Hepatocyte (in vitro differentiated cells): Measurements from ENCODE around the gene DRG2. TPM values are rescaled to one million over a fixed set of nuclear protein-coding genes. Genes with fewer than 3 reads are reported as not detected.

Source experiments
- DNase-seq: peaks from one replicate; pipeline ENCODE4 v3.0.0-alpha.2; 2016; ENCODE audit warnings: low spot score
- H2AFZ ChIP-seq: fragments of 200-600 bp; sonication (generic); 2 replicates; pipeline ENCODE4 v1.6.0; 2016; ENCODE audit warnings: antibody characterized with exemption, mild to moderate bottlenecking
- H3K27ac ChIP-seq: fragments of 200-600 bp; sonication (generic); 2 replicates; pipeline ENCODE4 v1.5.1; 2016; ENCODE audit warnings: mild to moderate bottlenecking
- H3K27me3 ChIP-seq: fragments of 200-600 bp; sonication (generic); 2 replicates; pipeline ENCODE4 v1.6.1; 2016
- H3K36me3 ChIP-seq: fragments of 200-600 bp; sonication (generic); replicated peaks from 2 replicates; pipeline ENCODE4 v1.5.1; 2016; ENCODE audit warnings: low read depth; ENCODE audit not compliant: insufficient read depth
- H3K4me1 ChIP-seq: fragments of 200-600 bp; sonication (generic); 2 replicates; pipeline ENCODE4 v1.5.1; 2016; ENCODE audit warnings: mild to moderate bottlenecking, moderate library complexity; ENCODE audit not compliant: insufficient read depth
- H3K4me2 ChIP-seq: fragments of 200-600 bp; sonication (generic); 2 replicates; pipeline ENCODE4 v1.6.0; 2016
- H3K4me3 ChIP-seq: fragments of 200-600 bp; sonication (generic); 2 replicates; pipeline ENCODE4 v1.5.1; 2016; ENCODE audit warnings: mild to moderate bottlenecking
- H3K79me2 ChIP-seq: fragments of 200-600 bp; sonication (generic); 2 replicates; pipeline ENCODE4 v1.6.0; 2017; ENCODE audit warnings: mild to moderate bottlenecking
- H3K9me2 ChIP-seq: fragments of 200-600 bp; sonication (generic); replicated peaks from 2 replicates; pipeline ENCODE4 v1.6.0; 2017; ENCODE audit warnings: mild to moderate bottlenecking; ENCODE audit not compliant: insufficient read depth
- H3K9me3 ChIP-seq: fragments of 200-600 bp; sonication (generic); 2 replicates; pipeline ENCODE4 v1.5.1; 2016; ENCODE audit warnings: low read depth, mild to moderate bottlenecking
- H4K20me1 ChIP-seq: fragments of 200-600 bp; sonication (generic); 2 replicates; pipeline ENCODE4 v1.6.0; 2016; ENCODE audit warnings: mild to moderate bottlenecking; ENCODE audit not compliant: insufficient read depth, poor library complexity, severe bottlenecking
- CTCF ChIP-seq: fragments of 200-600 bp; sonication (generic); IDR thresholded peaks from 2 replicates; pipeline ENCODE4 v1.5.1; 2016; ENCODE audit warnings: antibody characterized with exemption, mild to moderate bottlenecking; ENCODE audit not compliant: poor library complexity
- EZH2 ChIP-seq: fragments of 200-600 bp; sonication (generic); IDR thresholded peaks from 2 replicates; pipeline ENCODE4 v1.6.1; 2016; ENCODE audit warnings: antibody characterized with exemption, mild to moderate bottlenecking, borderline replicate concordance
- EZH2phosphoT487 ChIP-seq: fragments of 200-600 bp; sonication (generic); IDR thresholded peaks from one replicate; pipeline ENCODE4 v1.6.1; 2018; ENCODE audit warnings: antibody characterized with exemption, mild to moderate bottlenecking, low read depth, moderate library complexity; ENCODE audit not compliant: unreplicated experiment, severe bottlenecking
- WGBS: methylation state at CpG from one replicate; pipeline ENCODE4 v1.1.6; 2016; ENCODE audit warnings: low lambda C conversion rate; ENCODE audit errors: missing lambda C conversion rate; 5-methylcytosine and 5-hydroxymethylcytosine counted together
- polyA plus RNA-seq: library from polyadenylated mRNA; unstranded; fragments of >200 nt; fragmentation: Nextera tagmentation; extraction: Ambion mirVana; gene quantifications from 2 replicates; pipeline ENCODE4 v1.2.1, GENCODE V29; 2016
- total RNA-seq: library from RNA; depleted of rRNA; stranded (reverse); fragments of >200 nt; gene quantifications from 2 replicates; pipeline ENCODE4 v1.2.3, GENCODE V29; 2014

Gene DRG2
- total and polyA plus RNA-seq, 2 experiments from 2014 or later, result 35.9 to 36.6 TPM

- Histone ChIP-seq H3K27me3 (no peaks in the 10 kb centered on the region), H3K4me2 (no peak overlapping the region), H3K4me1 (no peaks in the 10 kb centered on the region), H3K36me3 (no peaks in the 10 kb centered on the region), H3K27ac (no peak overlapping the region), H3K9me2 (no peaks in the 10 kb centered on the region), H4K20me1 (no peaks in the 10 kb centered on the region), H2AFZ (no peak overlapping the region), H3K79me2 (no peaks in the 10 kb centered on the region), H3K4me3 (no peak overlapping the region), H3K9me3 (no peaks in the 10 kb centered on the region)
- 92% methylated on average over 31 of the region's 31 CpGs for WGBS
- no peak for TF ChIP-seq EZH2
- no peak for TF ChIP-seq CTCF
- TF ChIP-seq EZH2phosphoT487, result no peak
- no peak for DNase-seq
Measured at GRCh38 chr17:18122990-18123753, 35.4 kb downstream of the DRG2 start.

DNA sequence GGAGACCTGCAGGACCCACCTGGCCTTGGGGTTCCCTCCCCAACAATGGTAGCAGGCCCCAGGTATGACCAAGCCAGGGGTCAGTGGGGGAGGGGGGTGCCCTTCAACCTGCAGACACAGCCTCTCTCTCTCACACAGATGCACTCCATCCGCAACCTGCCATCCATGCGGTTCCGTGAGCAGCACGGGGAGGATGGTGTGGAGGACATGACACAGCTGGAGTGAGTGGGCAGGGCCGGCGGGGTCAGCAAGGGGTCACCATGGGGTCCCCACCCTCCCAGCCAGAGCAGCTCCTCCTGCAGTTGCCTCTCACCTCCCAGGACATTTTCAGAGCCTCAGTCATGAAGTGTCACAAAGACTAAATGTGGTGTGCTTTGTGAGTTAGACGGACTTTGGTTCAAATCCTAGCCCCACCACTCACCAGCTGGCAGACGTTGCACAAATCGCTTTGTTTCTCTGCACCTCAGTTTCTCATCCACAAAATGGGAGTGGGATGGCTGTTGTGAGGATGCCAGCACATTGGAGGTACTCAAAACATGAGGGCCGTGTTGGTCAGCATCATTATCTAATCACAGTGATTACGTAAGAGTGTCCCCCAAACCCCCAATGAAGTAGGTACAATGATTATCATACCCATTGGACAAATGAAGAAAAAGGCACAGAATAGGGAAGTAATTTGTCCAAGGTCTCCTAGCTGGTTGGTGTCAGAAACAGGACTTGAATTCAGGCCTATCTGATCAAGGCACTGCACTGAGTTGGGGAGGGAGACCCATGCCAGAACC is 36.8 kb downstream of the DRG2 start:
- no peaks in the 10 kb centered on the region for H3K36me3 ChIP-seq
- no peak overlapping the region for H3K27ac ChIP-seq
- H3K9me3 ChIP-seq, result no peaks in the 10 kb centered on the region
- no peaks in the 10 kb centered on the region for H3K27me3 ChIP-seq
- 69% methylated on average over 11 of the region's 11 CpGs for WGBS
- H4K20me1 ChIP-seq, result no peaks in the 10 kb centered on the region
- no peaks in the 10 kb centered on the region for H3K9me2 ChIP-seq
- TF ChIP-seq CTCF (no peak), EZH2 (no peak), EZH2phosphoT487 (no peak)
- H3K4me2 ChIP-seq, result no peak overlapping the region
- H2AFZ ChIP-seq, result no peak overlapping the region
- H3K79me2 ChIP-seq, result no peaks in the 10 kb centered on the region
- H3K4me3 ChIP-seq, result no peak overlapping the region
- DNase-seq, result no peak
- H3K4me1 ChIP-seq, result no peaks in the 10 kb centered on the region

DNA sequence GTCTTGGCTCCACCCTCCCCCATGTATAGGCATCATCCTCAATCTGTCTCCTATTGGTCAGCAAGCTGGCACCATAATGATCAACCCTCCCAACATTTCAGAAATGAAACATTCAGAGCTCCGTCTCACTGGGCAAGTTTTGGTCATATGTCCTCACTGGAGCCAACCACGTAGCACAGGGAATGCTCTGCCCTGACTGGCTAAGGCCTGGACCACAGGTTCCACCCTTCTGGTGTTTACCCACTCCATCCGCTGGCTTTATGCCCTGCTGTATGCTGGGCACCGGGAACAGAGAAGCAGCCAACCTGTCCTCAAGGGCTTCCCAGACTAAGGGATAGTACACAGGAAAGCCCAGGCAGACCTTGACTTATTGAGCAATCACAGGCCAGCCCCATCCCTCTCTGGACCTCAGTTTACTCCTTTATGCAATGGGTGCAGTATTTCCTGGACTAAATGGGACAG is 41.3 kb downstream of the DRG2 start:
- Histone ChIP-seq H3K4me1 (no peaks in the 10 kb centered on the region), H3K9me3 (no peaks in the 10 kb centered on the region), H3K36me3 (no peaks in the 10 kb centered on the region), H3K27ac (no peak overlapping the region), H3K79me2 (no peaks in the 10 kb centered on the region), H2AFZ (no peak overlapping the region), H3K9me2 (no peaks in the 10 kb centered on the region), H4K20me1 (no peaks in the 10 kb centered on the region), H3K4me3 (no peak overlapping the region), H3K27me3 (no peaks in the 10 kb centered on the region), H3K4me2 (no peak overlapping the region)
- DNase-seq, result no peak
- no peak for TF ChIP-seq EZH2phosphoT487
- WGBS, result 84% methylated on average over 4 of the region's 4 CpGs

DNA sequence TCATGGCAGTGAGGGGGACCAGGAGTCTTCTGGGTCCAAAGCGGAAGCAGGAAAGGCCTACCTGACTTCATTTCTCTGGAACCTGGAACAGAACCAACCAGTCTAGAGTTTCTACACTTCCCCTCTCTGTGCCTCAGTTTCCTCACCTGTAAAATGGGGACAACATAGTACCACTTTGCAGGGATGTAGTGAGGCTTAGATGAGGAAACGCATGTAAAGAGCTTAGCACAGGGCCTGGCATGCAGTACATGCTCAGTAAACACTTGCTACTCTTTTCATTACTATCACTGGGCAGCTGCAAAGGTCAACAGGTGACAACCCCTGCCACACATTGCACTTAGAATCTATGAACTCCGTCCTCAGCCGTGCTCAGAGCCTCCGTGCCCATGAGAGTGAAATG is 45.0 kb downstream of the DRG2 start:
- 87% methylated on average over 5 of the region's 5 CpGs for WGBS
- H3K4me1 ChIP-seq, result no peaks in the 10 kb centered on the region

More for the DNA sequence above, 45.0 kb downstream of the DRG2 start:
- no peak overlapping the region for H2AFZ ChIP-seq
- H3K4me3 ChIP-seq, result no peak overlapping the region
- H3K9me3 ChIP-seq, result no peaks in the 10 kb centered on the region
- H3K9me2 ChIP-seq, result no peaks in the 10 kb centered on the region
- H3K27ac ChIP-seq, result no peak overlapping the region
- TF ChIP-seq CTCF (no peak), EZH2phosphoT487 (no peak), EZH2 (no peak)
- H3K4me2 ChIP-seq, result no peak overlapping the region
- H3K36me3 ChIP-seq, result no peaks in the 10 kb centered on the region
- H3K27me3 ChIP-seq, result no peaks in the 10 kb centered on the region
- no peak for DNase-seq
- H4K20me1 ChIP-seq, result no peaks in the 10 kb centered on the region
- no peaks in the 10 kb centered on the region for H3K79me2 ChIP-seq
